Activated T-helper 17 cell treated with anti-CD3 and anti-CD28 coated beads, Interleukin-2, amount 50 U/mL, for 72 hours (primary cell): ENCODE data around the gene FBXL2. TPM values are rescaled to one million over a fixed set of nuclear protein-coding genes. Genes with fewer than 3 reads are reported as not detected.
A peak's percentile ranks its signal among the peaks of the same experiment; 100 is the strongest.
"Not testable (repeated sequence)": the region's sequence is repeated elsewhere in the genome, so short reads cannot be mapped to it uniquely, and the experiment has no call there.

ENCODE experiments used
- ATAC-seq: fragments of 150-1000 bp; cut with Tn5 transposase; replicated peaks from 2 replicates; pipeline ENCODE4 v1.10.0; 2021; ENCODE audit warnings: mild to moderate bottlenecking, moderate library complexity
- H3K27ac Mint-ChIP-seq: one replicate; pipeline ENCODE4 v1.8.0; 2022; ENCODE audit warnings: mixed read lengths
- H3K27me3 Mint-ChIP-seq: one replicate; pipeline ENCODE4 v1.8.0; 2022; ENCODE audit warnings: mixed read lengths
- H3K36me3 Mint-ChIP-seq: one replicate; pipeline ENCODE4 v1.8.0; 2022; ENCODE audit warnings: low read depth, mild to moderate bottlenecking, mixed read lengths
- H3K4me1 Mint-ChIP-seq: one replicate; pipeline ENCODE4 v1.8.0; 2022; ENCODE audit warnings: mixed read lengths
- H3K4me3 Mint-ChIP-seq: one replicate; pipeline ENCODE4 v1.8.0; 2022; ENCODE audit warnings: mild to moderate bottlenecking, mixed read lengths
- H3K9me3 Mint-ChIP-seq: one replicate; pipeline ENCODE4 v1.8.0; 2022; ENCODE audit warnings: mixed read lengths
- total RNA-seq, 2 donors: library from RNA; stranded (reverse); gene quantifications; one replicate each; pipeline ENCODE4 v1.2.3, GENCODE V29; 2022

FBXL2 gene
- total RNA-seq, 2 donors from 2014 or later, result 0.08 to 0.11 TPM

GRCh38 chr3:33273628-33274027 is 3.6 kb upstream of the FBXL2 start:
- ATAC-seq, result no peak
- Mint-ChIP-seq H3K36me3 (no peaks in the 10 kb centered on the region), H3K4me3 (no peak overlapping the region), H3K27ac (no peak overlapping the region), H3K9me3 (no peaks in the 10 kb centered on the region), H3K27me3 (peaks cover 31% of the 10 kb centered on the region), H3K4me1 (no peaks in the 10 kb centered on the region)

DNA sequence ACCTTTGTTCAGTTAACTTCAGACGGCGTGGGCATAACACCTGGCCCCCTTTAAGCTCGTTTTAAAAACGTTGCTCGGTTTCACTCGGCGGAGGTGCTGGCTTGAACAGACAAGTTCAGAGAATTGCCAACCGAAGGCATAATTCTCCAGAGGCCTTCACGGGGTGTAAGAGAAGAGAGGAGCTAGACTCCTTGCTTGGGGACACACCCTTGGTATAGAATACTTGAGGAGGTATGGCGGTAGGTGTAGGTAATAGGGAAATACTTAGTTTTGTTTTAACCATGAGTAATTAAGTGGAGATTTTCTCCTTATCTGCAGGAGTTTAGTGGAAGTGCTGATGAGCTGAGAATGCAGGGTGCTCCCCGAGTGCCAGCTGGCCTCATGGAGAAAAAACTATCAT is 921 bp downstream of the FBXL2 start:
- peak overlapping the region; percentile 40 for H3K4me3 Mint-ChIP-seq
- H3K4me1 Mint-ChIP-seq, result no peaks in the 10 kb centered on the region
- H3K27ac Mint-ChIP-seq, result no peak overlapping the region

DNA sequence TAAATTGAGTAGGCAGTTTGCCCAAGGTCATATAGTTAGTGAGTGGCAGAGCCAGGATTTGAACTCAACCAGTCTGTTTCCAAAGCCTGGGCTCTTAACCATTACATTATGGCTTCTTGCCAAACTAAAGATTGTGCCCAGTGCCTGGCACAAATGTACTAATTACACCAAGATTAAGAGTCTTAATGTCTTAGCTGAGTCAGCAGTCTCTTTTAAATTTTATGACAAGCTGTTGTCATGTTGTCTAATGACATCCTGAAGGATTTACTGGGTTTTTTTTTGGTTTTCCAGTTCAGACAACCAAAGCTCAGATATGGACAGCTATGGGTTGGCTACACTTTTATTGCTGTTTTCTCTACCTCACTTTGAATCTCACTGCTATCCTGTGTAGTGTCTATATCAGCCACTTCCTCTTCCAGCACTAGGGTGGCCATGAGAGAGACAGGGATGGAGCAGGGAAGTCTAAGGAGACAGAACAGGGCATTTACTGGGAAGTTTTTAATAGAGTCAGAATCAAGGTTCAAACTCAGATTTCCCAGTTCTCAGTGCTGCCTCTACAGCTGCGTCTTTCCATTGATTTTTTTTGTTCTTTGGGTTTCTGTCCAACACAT is 10.5 kb downstream of the FBXL2 start:
- no peak for ATAC-seq
- Mint-ChIP-seq H3K36me3 (no peaks in the 10 kb centered on the region), H3K9me3 (peaks cover 25% of the 10 kb centered on the region), H3K27me3 (peaks cover 45% of the 10 kb centered on the region), H3K4me1 (no peaks in the 10 kb centered on the region), H3K27ac (no peak overlapping the region), H3K4me3 (no peak overlapping the region)

More for the DNA sequence above, 921 bp downstream of the FBXL2 start:
- Mint-ChIP-seq H3K9me3 (no peaks in the 10 kb centered on the region), H3K36me3 (no peaks in the 10 kb centered on the region), H3K27me3 (peaks cover 36% of the 10 kb centered on the region)
- ATAC-seq, result no peak

DNA sequence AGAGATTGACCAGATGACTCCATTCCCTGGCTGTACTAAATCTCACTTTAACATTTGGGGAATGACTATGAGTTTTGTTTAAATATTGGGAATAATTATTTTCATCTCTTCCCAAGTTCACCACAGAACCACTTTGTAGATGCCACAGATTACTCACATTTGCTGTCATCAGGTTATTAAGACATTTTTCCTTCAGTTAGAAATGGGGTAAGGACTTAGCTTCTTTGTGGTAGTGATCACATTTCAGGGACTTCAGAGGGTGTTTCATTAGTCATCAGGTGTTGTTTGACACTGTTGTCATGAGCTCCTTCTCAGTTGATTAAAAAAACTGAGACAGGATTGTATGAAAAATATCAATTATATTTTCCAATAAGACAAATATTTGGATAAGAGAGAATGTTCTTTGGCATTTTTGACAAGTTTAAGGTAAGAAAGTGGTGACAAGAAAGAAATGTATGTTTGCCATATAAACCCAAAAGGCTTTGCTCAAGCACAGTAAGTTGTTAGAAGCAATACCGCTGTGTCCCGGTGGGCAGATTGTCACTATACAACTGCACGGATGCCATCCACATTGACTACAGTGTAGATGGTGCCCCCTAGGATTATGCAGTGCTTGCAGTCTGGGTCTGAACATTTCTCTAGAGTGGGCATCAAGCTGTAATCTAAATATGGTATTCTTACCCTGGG is 22.3 kb downstream of the FBXL2 start:
- peaks cover 4% of the 10 kb centered on the region for H3K27me3 Mint-ChIP-seq
- no peak overlapping the region for H3K27ac Mint-ChIP-seq
- no peaks in the 10 kb centered on the region for H3K4me1 Mint-ChIP-seq
- no peak overlapping the region for H3K4me3 Mint-ChIP-seq
- H3K9me3 Mint-ChIP-seq, result no peaks in the 10 kb centered on the region
- H3K36me3 Mint-ChIP-seq, result no peaks in the 10 kb centered on the region
- ATAC-seq, result no peak

- Mint-ChIP-seq H3K27me3 (peaks cover 24% of the 10 kb centered on the region), H3K4me1 (no peaks in the 10 kb centered on the region), H3K36me3 (no peaks in the 10 kb centered on the region), H3K9me3 (peaks cover 5% of the 10 kb centered on the region), H3K27ac (no peak overlapping the region), H3K4me3 (no peak overlapping the region)
- ATAC-seq, result no peak
Observed at GRCh38 chr3:33312361-33312760, 35.1 kb downstream of the FBXL2 start.

- Mint-ChIP-seq H3K9me3 (peaks cover 5% of the 10 kb centered on the region), H3K4me3 (no peak overlapping the region), H3K4me1 (no peaks in the 10 kb centered on the region), H3K27ac (no peak overlapping the region), H3K27me3 (peaks cover 28% of the 10 kb centered on the region), H3K36me3 (no peaks in the 10 kb centered on the region)
- no peak for ATAC-seq
Observed at GRCh38 chr3:33313331-33313730, 36.1 kb downstream of the FBXL2 start.

- H3K27ac Mint-ChIP-seq, result no peak overlapping the region
- peaks cover 28% of the 10 kb centered on the region for H3K27me3 Mint-ChIP-seq
- no peaks in the 10 kb centered on the region for H3K4me1 Mint-ChIP-seq
- no peak overlapping the region for H3K4me3 Mint-ChIP-seq
- peaks cover 5% of the 10 kb centered on the region for H3K9me3 Mint-ChIP-seq
- no peak for ATAC-seq
- H3K36me3 Mint-ChIP-seq, result no peaks in the 10 kb centered on the region
Observed at GRCh38 chr3:33314993-33315392, 37.8 kb downstream of the FBXL2 start.

DNA sequence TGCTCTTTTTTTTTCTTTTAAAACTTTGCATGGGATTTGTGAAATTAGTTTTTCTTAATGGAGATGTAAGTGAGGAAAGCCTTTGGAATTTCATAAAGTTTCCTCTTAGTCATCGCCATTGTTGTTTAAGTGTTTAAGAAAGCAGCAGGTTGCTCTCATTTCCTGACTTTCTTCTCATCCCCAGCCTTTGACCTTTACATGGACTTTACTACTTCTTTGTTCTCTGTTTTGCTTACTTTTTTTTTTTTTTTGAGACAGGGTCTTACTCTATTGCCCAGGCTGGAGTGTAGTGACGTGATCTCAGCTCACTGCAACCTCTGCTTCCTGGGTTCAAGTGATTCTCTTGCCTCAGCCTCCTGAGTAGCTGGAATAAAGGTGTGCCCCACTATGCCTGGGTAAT is 38.6 kb downstream of the FBXL2 start:
- H3K36me3 Mint-ChIP-seq, result no peaks in the 10 kb centered on the region
- no peak overlapping the region for H3K4me3 Mint-ChIP-seq
- no peaks in the 10 kb centered on the region for H3K4me1 Mint-ChIP-seq
- H3K27me3 Mint-ChIP-seq, result peaks cover 31% of the 10 kb centered on the region
- ATAC-seq, result no peak
- H3K27ac Mint-ChIP-seq, result no peak overlapping the region
- peaks cover 5% of the 10 kb centered on the region for H3K9me3 Mint-ChIP-seq

DNA sequence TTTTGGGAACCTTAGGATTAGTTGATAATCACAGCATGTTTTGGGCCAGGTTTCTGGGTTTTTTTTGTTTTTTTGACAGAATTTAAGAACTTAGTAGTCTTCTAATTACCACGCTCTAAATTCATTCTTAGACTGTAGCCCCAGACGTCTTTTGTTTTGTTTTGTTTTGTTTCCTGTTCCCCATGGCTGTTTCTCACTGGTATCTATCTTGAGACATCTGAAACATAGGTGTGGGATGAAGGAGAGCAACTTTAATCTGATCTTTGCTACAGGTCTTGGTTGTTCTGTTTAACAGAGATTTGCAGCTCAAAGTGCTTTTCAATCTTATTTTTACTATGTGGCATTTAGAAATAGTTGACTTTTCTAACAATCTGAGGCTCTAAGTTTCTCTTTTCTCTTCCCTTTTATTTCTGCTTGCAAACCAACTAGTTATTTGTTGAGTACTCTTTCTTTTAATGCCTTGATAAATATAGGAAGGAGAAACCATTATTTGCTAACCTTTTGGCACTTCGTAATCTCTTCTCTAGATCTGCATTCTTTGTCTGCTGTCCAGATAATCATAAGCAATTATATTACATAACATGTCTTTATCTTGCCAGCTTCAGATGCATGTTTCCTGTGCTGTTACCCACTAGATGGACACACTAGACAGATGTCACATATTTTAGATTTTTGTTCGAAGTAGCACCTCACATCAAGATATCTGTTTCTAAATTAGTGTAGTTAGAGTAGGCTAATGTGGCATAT is 40.9 kb downstream of the FBXL2 start:
- Mint-ChIP-seq H3K27me3 (peaks cover 27% of the 10 kb centered on the region), H3K36me3 (no peaks in the 10 kb centered on the region), H3K4me1 (no peaks in the 10 kb centered on the region)

GRCh38 chr3:33318710-33319380 is 41.6 kb downstream of the FBXL2 start:
- Mint-ChIP-seq H3K4me3 (no peak overlapping the region), H3K4me1 (no peaks in the 10 kb centered on the region), H3K9me3 (no peaks in the 10 kb centered on the region), H3K27me3 (peaks cover 30% of the 10 kb centered on the region), H3K27ac (no peak overlapping the region), H3K36me3 (no peaks in the 10 kb centered on the region)
- ATAC-seq, result no peak

More for the DNA sequence above, 40.9 kb downstream of the FBXL2 start:
- Mint-ChIP-seq H3K27ac (no peak overlapping the region), H3K9me3 (no peaks in the 10 kb centered on the region), H3K4me3 (no peak overlapping the region)
- ATAC-seq, result no peak

GRCh38 chr3:33322412-33322811 is 45.2 kb downstream of the FBXL2 start:
- H3K36me3 Mint-ChIP-seq, result no peaks in the 10 kb centered on the region
- H3K27ac Mint-ChIP-seq, result no peak overlapping the region
- H3K9me3 Mint-ChIP-seq, result no peaks in the 10 kb centered on the region
- peaks cover 30% of the 10 kb centered on the region for H3K27me3 Mint-ChIP-seq
- H3K4me1 Mint-ChIP-seq, result no peaks in the 10 kb centered on the region
- H3K4me3 Mint-ChIP-seq, result no peak overlapping the region
- ATAC-seq, result no peak

- Mint-ChIP-seq H3K27me3 (peaks cover 11% of the 10 kb centered on the region), H3K27ac (no peak overlapping the region), H3K4me1 (no peaks in the 10 kb centered on the region), H3K4me3 (no peak overlapping the region), H3K9me3 (peaks cover 4% of the 10 kb centered on the region), H3K36me3 (no peaks in the 10 kb centered on the region)
- ATAC-seq, result no peak
Observed at GRCh38 chr3:33331414-33331813, 54.2 kb downstream of the FBXL2 start.

DNA sequence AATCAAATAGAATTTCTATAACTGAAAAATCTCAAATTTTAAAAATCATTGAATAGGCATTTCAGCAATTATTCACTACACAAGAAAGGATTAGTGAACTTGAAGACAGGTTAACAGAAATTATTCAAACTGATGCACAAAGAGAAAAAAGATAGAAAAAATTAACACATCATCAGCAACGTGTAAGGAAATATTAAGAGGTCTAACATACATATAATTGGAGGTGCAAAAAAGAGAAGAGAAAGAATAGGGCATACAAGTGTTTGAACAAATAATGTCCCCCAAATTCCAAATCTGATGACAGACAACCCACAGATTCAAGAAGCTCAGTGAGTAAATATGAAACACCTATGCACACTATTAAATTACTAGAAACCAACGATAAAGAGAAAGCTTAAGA is 57.1 kb downstream of the FBXL2 start:
- Mint-ChIP-seq H3K4me1 (no peaks in the 10 kb centered on the region), H3K9me3 (peaks cover 4% of the 10 kb centered on the region), H3K4me3 (no peak overlapping the region), H3K36me3 (no peaks in the 10 kb centered on the region), H3K27me3 (peaks cover 4% of the 10 kb centered on the region), H3K27ac (no peak overlapping the region)
- ATAC-seq, result no peak

- not testable (repeated sequence) for H3K4me1 Mint-ChIP-seq, H3K9me3 Mint-ChIP-seq, H3K36me3 Mint-ChIP-seq, ATAC-seq, H3K4me3 Mint-ChIP-seq, H3K27ac Mint-ChIP-seq, H3K27me3 Mint-ChIP-seq
Observed at GRCh38 chr3:33338936-33339465, 61.8 kb downstream of the FBXL2 start.
